GM10266 (cell line): ENCODE results near the gene TSKS.

ENCODE experiments used
- DNase-seq: peaks from one replicate; pipeline ENCODE4 v3.0.0; 2012; ENCODE audit errors: extremely low spot score
- CTCF ChIP-seq: IDR thresholded peaks from 2 replicates; pipeline ENCODE4 v1.5.1; 2012; ENCODE audit warnings: mild to moderate bottlenecking, low read depth; ENCODE audit not compliant: control insufficient read depth, insufficient read depth; ENCODE audit errors: missing control alignments

The TSKS gene

GRCh38 chr19:49782515-49782914 lies 19.4 kb upstream of the TSKS start:
- DNase-seq, result no peak
- no peak for TF ChIP-seq CTCF

- TF ChIP-seq CTCF, result no peak
- no peak for DNase-seq
Measured at GRCh38 chr19:49781394-49781793, 18.3 kb upstream of the TSKS start.

GRCh38 chr19:49780861-49781260 lies 17.8 kb upstream of the TSKS start:
- DNase-seq, result no peak
- TF ChIP-seq CTCF, result no peak

- no peak for TF ChIP-seq CTCF
- no peak for DNase-seq
Measured at GRCh38 chr19:49779731-49780555, 16.8 kb upstream of the TSKS start.

- DNase-seq, result no peak
- TF ChIP-seq CTCF, result no peak
Measured at GRCh38 chr19:49776371-49776764, 13.3 kb upstream of the TSKS start.

GRCh38 chr19:49775742-49776370 lies 12.8 kb upstream of the TSKS start:
- no peak for TF ChIP-seq CTCF
- no peak for DNase-seq

- no peak for DNase-seq
- no peak for TF ChIP-seq CTCF
Measured at GRCh38 chr19:49774969-49775368, 11.9 kb upstream of the TSKS start.
